ENCODE measurements around the gene ATP9B. TPM values are rescaled to one million over a fixed set of nuclear protein-coding genes. Genes with fewer than 3 reads are reported as not detected.

ATP9B gene
- total and polyA plus RNA-seq, 10 of the 15 experiments (the other 5 are each of a cell fraction or from before 2014, with no cell fraction given): 0.74 to 20.7 (median 12.9) TPM

DNA sequence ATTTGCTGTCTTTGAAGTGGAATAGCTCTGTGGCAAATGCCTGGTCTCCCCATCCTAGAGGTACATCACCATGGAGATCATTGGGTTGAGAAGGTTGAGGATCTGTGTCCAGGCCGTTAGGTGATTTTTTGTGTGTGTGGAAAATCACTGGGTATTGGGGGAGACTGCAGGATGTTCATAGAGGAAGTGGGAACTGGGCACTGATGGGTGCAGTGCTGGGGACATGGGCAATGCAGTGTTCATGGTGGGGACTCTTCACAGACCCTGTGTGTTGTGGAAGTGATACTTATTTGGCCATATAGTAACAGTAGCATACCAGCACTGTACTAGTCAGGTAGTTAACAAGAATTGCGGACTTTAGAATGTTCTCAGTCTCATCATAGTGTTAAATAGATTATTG is 34.9 kb downstream of the ATP9B start:
- no peak for DNase-seq (ENCODE audit: low read depth, low spot score)
- peak; percentile 18 for FAIRE-seq

GRCh38 chr18:79105455-79105854 is 36.3 kb downstream of the ATP9B start:
- POLR2A ChIA-PET: no interaction called here
- peaks cover 4% of the 10 kb centered on the region; the same call in 1 of the 2 replicates for H4K20me1 ChIP-seq (ENCODE audit: control insufficient read depth, insufficient read depth)
- BruUV-seq (replicated peaks): no TSS peak
- DNase-seq (ENCODE audit: low read depth, low spot score): no peak
- H3K27me3 ChIP-seq (replicated peaks in 1 of 2; ENCODE audit: control insufficient read depth in 2 of 2, insufficient read depth in 2 of 2, low read length in 1 of 2): no peaks in the 10 kb centered on the region
- SMC1A ChIA-PET (ENCODE audit: uncharacterized antibody, unreplicated experiment): no interaction called here
- intact Hi-C loops (cut with micrococcal nuclease; ENCODE audit: unreplicated experiment) (no loop called here), in situ Hi-C loops (cut with MboI) (no loop called here)
- no peaks in the 10 kb centered on the region; a peak in 1 of 4 replicates for H3K36me3 ChIP-seq (ENCODE audit: control insufficient read depth in 2 of 2, insufficient read depth in 2 of 2, low read length in 1 of 2)
- WGBS (ENCODE audit: insufficient coverage, insufficient replicate concordance, low lambda C conversion rate, missing lambda C conversion rate): 88% methylated on average over 6 of the region's 6 CpGs
- H3K9me3 ChIP-seq (replicated peaks; ENCODE audit: control insufficient read depth, insufficient read depth, low read length): no peaks in the 10 kb centered on the region; the same call in 2 of the 3 replicates
- no peak overlapping the region for H2AFZ ChIP-seq (ENCODE audit: control insufficient read depth, low read depth, low read length)
- no peak overlapping the region for H3K4me2 ChIP-seq (ENCODE audit: control insufficient read depth, insufficient read depth)
- CTCF ChIA-PET: no interaction called here
- no peaks in the 10 kb centered on the region; the same call in none of the 2 replicates for H3K79me2 ChIP-seq (ENCODE audit: control insufficient read depth, insufficient read depth, low read length)
- FAIRE-seq: no peak
- H3K27ac ChIP-seq (ENCODE audit: control insufficient read depth, insufficient read depth): no peak overlapping the region
- RAD21 ChIA-PET (ENCODE audit: unreplicated experiment): no interaction called here
- H3K9ac ChIP-seq (ENCODE audit: control insufficient read depth, insufficient read depth, low read length): no peak overlapping the region
- H3K4me1 ChIP-seq (ENCODE audit: control insufficient read depth, insufficient read depth, low read length): no peaks in the 10 kb centered on the region
- TF ChIP-seq BMI1 (IDR thresholded peaks at IDR 0.05; ENCODE audit: borderline replicate concordance): no peak
- peak; percentile 22; the same call in 1 of the 2 replicates for TF ChIP-seq ZNF24 (IDR thresholded peaks at IDR 0.05)
- TF ChIP-seq BHLHE40 (IDR thresholded peaks at IDR 0.05; ENCODE audit: borderline replicate concordance in 1 of 2, low read depth in 2 of 2, low read length in 1 of 2): peak in 1 of 2 experiments; percentile 56; a peak in 2 of 4 replicates
- TF ChIP-seq, protein P1, sequence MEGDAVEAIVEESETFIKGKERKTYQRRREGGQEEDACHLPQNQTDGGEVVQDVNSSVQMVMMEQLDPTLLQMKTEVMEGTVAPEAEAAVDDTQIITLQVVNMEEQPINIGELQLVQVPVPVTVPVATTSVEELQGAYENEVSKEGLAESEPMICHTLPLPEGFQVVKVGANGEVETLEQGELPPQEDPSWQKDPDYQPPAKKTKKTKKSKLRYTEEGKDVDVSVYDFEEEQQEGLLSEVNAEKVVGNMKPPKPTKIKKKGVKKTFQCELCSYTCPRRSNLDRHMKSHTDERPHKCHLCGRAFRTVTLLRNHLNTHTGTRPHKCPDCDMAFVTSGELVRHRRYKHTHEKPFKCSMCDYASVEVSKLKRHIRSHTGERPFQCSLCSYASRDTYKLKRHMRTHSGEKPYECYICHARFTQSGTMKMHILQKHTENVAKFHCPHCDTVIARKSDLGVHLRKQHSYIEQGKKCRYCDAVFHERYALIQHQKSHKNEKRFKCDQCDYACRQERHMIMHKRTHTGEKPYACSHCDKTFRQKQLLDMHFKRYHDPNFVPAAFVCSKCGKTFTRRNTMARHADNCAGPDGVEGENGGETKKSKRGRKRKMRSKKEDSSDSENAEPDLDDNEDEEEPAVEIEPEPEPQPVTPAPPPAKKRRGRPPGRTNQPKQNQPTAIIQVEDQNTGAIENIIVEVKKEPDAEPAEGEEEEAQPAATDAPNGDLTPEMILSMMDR (IDR thresholded peaks at IDR 0.05 in 2 of 3, conservative IDR thresholded peaks at IDR 0.05 in 1 of 3; ENCODE audit: control insufficient read depth in 2 of 3, extremely low read depth in 1 of 3, insufficient read depth in 1 of 3, low read depth in 3 of 3, low read length in 3 of 3): no peak
- TF ChIP-seq SIX5 (IDR thresholded peaks at IDR 0.05; ENCODE audit: low read depth, low read length, severe bottlenecking): no peak
- 0 out of 2 replicates have a peak, but pooled peaks have one; percentile 22 for TF ChIP-seq JUND (IDR thresholded peaks at IDR 0.05; ENCODE audit: low read depth, low read length)
- TF ChIP-seq BACH1 (IDR thresholded peaks at IDR 0.05; ENCODE audit: borderline replicate concordance): no peak
- TF ChIP-seq POLR2AphosphoS2 (IDR thresholded peaks at IDR 0.05; ENCODE audit: low read depth, low read length): no peak
- TF ChIP-seq IRF5 (IDR thresholded peaks at IDR 0.05; ENCODE audit: borderline replicate concordance): no peak
- peak; percentile 79 for TF ChIP-seq JUNB (IDR thresholded peaks at IDR 0.05)
- TF ChIP-seq IRF4 (IDR thresholded peaks at IDR 0.05; ENCODE audit: low read depth, low read length): 0 out of 2 replicates have a peak, but pooled peaks have one; percentile 14
- peak; percentile 41; the same call in 1 of the 3 replicates for ATAC-seq
- H3K4me3 ChIP-seq: no peak overlapping the region

More for the DNA sequence above, 34.9 kb downstream of the ATP9B start:
- Histone ChIP-seq H2AFZ (ENCODE audit: control insufficient read depth, low read depth, low read length) (no peak overlapping the region), H3K4me3 (no peak overlapping the region), H3K4me2 (ENCODE audit: control insufficient read depth, insufficient read depth) (no peak overlapping the region), H3K36me3 (ENCODE audit: control insufficient read depth in 2 of 2, insufficient read depth in 2 of 2, low read length in 1 of 2) (peaks cover 0 to 2% of the 10 kb centered on the region in 2 experiments; a peak in 1 of 4 replicates), H3K27me3 (replicated peaks in 1 of 2; ENCODE audit: control insufficient read depth in 2 of 2, insufficient read depth in 2 of 2, low read length in 1 of 2) (no peaks in the 10 kb centered on the region), H3K79me2 (ENCODE audit: control insufficient read depth, insufficient read depth, low read length) (no peaks in the 10 kb centered on the region; the same call in none of the 2 replicates), H3K4me1 (ENCODE audit: control insufficient read depth, insufficient read depth, low read length) (no peaks in the 10 kb centered on the region), H3K9ac (ENCODE audit: control insufficient read depth, insufficient read depth, low read length) (no peak overlapping the region), H4K20me1 (ENCODE audit: control insufficient read depth, insufficient read depth) (peaks cover 4% of the 10 kb centered on the region; the same call in 1 of the 2 replicates), H3K9me3 (replicated peaks; ENCODE audit: control insufficient read depth, insufficient read depth, low read length) (no peaks in the 10 kb centered on the region; the same call in 2 of the 3 replicates), H3K27ac (ENCODE audit: control insufficient read depth, insufficient read depth) (no peak overlapping the region)
- ChIA-PET CTCF (interaction anchor here (0.6 kb wide), 2 partner anchors 22 to 43 kb away, joined by 3 read pairs; no protein-coding TSS in a partner anchor), SMC1A (ENCODE audit: uncharacterized antibody, unreplicated experiment) (no interaction called here), POLR2A (no interaction called here), RAD21 (ENCODE audit: unreplicated experiment) (no interaction called here)
- peak; percentile 61 for ATAC-seq
- TF ChIP-seq SRF (IDR thresholded peaks at IDR 0.05; ENCODE audit: low read depth in 2 of 2, low read length in 2 of 2): no peak
- peak; percentile 63; the same call in 1 of the 2 replicates for TF ChIP-seq SPI1 (IDR thresholded peaks at IDR 0.05; ENCODE audit: borderline replicate concordance, insufficient read depth, low read depth, low read length)
- TF ChIP-seq, protein P2, sequence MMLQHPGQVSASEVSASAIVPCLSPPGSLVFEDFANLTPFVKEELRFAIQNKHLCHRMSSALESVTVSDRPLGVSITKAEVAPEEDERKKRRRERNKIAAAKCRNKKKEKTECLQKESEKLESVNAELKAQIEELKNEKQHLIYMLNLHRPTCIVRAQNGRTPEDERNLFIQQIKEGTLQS (IDR thresholded peaks at IDR 0.05; ENCODE audit: borderline replicate concordance, extremely low read depth, low read depth, low read length): no peak
- TF ChIP-seq STAT3 (IDR thresholded peaks at IDR 0.05; ENCODE audit: low read depth, low read length): no peak
- TF ChIP-seq POLR2AphosphoS2 (IDR thresholded peaks at IDR 0.05; ENCODE audit: low read depth, low read length): no peak
- 90% methylated on average over 2 of the region's 2 CpGs for WGBS (ENCODE audit: insufficient coverage, insufficient replicate concordance, low lambda C conversion rate, missing lambda C conversion rate)
- no TSS peak for BruUV-seq (replicated peaks)
- in situ Hi-C loops (cut with MboI) (no loop called here), intact Hi-C loops (cut with micrococcal nuclease; ENCODE audit: unreplicated experiment) (no loop called here)
